Stimulated activated CD8-positive, alpha-beta memory T cell treated with anti-CD3 and anti-CD28 coated beads, Interleukin-12 subunit alpha, Interleukin-12 subunit beta, amount 100 ng/mL, for 1 hour (primary cell): ENCODE measurements around the gene SPDYE1.
"Not testable (repeated sequence)": the region's sequence is repeated elsewhere in the genome, so short reads cannot be mapped to it uniquely, and the experiment has no call there.

Experiments
- DNase-seq: peaks from one replicate; pipeline ENCODE4 v3.0.0-alpha.2; 2020; ENCODE audit warnings: low read depth

The SPDYE1 gene

DNA sequence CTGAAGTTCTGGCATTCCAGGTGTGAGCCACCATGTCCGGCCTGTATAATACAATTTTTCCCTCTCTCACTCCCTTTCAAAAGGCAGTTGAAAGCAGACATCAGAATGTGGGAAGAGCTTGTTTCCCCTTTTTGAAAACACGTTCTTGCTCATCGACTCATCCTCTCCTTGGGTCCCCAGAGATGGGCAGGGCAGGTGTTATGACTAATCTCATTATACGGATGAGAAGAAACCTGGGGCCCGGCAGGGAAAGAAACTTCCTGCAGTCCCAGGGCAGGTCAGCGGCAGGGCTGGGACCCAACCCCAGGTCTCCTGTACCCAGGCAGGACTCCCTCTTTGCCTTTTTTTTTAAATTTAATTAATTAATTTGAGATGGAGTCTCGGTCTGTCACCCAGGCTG lies 4.8 kb upstream of the SPDYE1 start:
- not testable (repeated sequence) for DNase-seq

DNA sequence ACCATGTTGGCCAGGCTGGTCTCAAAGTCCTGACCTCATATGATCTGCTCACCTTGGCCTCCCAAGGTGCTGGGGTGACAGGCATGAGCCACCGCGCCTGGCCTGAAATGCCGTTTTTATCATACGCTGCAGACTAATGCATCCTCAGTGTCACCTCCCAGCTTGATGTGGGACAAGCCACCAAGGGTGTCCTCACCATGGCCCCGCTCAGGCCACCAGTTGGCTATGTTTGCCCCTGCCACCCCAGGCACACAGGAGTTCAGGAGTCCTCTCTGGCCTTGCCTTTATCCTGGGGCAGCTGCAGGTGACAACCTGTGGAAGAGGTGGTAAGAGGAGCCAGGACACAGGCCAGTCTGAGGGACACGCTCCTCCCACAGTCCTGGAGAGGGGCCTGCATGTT lies 3.0 kb upstream of the SPDYE1 start:
- not testable (repeated sequence) for DNase-seq

DNA sequence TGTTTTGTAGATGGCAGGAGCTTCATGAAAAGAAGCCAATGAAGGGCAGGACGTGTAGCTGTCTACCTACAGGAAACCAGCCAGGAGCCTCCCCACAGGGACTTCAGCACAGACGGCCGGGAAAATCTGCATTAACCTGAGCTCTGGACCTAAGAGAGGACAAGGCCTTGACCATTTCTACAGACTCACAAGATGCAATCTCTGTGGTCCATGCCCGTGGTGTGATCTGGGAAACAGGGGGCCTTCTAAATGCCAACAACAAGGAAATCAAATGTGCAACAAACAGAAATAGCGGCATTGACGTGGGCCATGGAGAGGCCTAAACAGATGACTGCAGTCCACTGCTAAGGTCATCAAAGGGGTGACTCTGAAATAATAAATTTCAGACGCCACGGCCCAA lies 14.4 kb downstream of the SPDYE1 start:
- not testable (repeated sequence) for DNase-seq

GRCh38 chr7:44015090-44015489 lies 17.4 kb downstream of the SPDYE1 start:
- DNase-seq = not testable (repeated sequence)

GRCh38 chr7:44018857-44019807 lies 21.4 kb downstream of the SPDYE1 start:
- DNase-seq = peak; percentile 99

- DNase-seq = not testable (repeated sequence)
These were observed 22.1 kb downstream of the SPDYE1 start for GRCh38 chr7:44019825-44020224.

DNA sequence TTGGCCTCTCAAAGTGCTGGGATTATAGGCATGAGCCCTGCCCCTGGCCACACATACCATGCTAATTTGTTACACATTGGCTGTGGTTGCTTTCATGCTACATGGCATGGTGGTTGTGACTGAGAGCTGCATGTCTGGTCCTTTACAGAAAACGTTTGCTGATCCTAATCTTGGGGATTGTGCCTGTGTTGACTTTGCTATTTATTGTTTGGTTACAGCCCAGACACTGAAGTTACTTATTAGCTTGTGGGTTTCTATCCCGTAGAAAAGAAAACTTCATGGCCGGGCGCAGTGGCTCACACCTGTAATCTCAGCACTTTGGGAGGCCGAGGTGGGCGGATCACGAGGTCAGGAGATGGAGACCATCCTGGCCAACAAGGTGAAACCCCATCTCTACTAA lies 24.4 kb downstream of the SPDYE1 start:
- DNase-seq = not testable (repeated sequence)

- DNase-seq = not testable (repeated sequence)
These were observed 25.2 kb downstream of the SPDYE1 start for GRCh38 chr7:44022796-44023467.

- not testable (repeated sequence) for DNase-seq
These were observed 31.7 kb downstream of the SPDYE1 start for GRCh38 chr7:44029433-44029832.

DNA sequence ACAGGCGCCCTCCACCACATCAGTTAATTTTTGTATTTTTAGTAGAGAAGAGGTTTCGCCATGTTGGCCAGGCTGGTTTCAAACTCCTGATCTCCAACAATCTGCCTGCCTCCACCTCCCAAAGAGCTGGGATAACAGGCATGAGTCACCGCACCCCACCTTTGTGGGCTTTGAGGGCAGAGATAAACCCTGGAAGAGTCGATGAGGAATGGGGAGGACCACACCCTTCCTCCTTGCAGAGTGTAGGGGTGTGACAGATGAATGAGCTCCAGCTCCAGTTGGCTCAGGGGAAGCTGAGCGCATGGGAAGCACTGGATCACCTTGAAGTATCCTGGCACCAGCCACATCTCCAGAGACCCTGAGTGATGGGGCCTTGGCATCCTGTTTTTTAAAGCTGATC lies 32.3 kb downstream of the SPDYE1 start:
- DNase-seq = not testable (repeated sequence)

DNA sequence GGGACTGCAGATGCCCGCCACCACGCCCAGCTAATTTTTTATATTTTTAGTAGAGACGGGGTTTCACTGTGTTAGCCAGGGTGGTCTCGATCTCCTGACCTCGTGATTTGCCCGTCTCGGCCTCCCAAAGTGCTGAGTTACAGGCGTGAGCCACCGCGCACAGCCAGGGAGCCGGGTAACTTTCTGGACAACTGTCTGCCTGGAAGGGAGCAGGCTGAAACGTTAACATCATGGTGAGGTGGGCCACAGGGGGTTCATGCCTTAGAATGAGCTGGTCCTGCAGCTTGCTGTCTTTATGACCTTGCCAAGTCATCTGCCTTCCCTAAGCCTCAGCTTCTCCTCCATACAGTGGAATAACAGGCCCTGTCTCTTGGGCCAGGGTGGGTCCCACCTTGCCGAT lies 33.6 kb downstream of the SPDYE1 start:
- not testable (repeated sequence) for DNase-seq

- DNase-seq = not testable (repeated sequence)
These were observed 34.3 kb downstream of the SPDYE1 start for GRCh38 chr7:44032031-44032430.

GRCh38 chr7:44033971-44034844 lies 36.5 kb downstream of the SPDYE1 start:
- not testable (repeated sequence) for DNase-seq

GRCh38 chr7:44036364-44036763 lies 38.7 kb downstream of the SPDYE1 start:
- not testable (repeated sequence) for DNase-seq

- DNase-seq = not testable (repeated sequence)
These were observed 40.3 kb downstream of the SPDYE1 start for GRCh38 chr7:44037951-44038350.

- DNase-seq = not testable (repeated sequence)
These were observed 40.9 kb downstream of the SPDYE1 start for GRCh38 chr7:44038553-44038952.

DNA sequence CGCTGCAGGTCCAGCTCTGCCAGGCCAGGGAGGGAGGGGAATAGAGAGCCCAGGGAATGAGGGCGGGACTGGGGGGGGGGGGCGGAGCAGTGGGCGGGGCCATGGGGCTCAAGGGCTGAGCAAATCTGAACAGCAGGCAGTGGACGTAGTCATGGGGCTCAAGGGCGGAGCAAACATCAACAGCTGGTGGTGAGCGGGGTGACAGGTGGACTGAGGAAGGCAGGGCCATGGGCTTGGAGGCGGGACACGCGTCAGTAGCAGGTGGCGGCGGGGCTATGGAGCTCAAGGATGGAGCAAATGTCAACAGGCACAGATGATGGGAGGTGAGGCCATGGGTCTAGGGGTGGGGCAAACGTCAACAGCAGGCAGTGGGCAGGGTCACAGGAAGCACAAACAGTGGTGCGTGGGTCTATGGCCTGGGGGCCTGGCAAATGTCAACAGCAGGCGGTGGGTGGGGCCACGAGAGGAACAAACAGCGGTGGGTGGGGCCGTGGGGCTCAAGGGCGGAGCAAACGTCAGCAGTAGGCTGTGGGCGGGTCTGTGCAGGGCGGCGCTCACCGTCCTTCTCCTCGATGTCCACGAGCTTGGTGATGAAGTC lies 41.4 kb downstream of the SPDYE1 start:
- DNase-seq = peak; percentile 50

DNA sequence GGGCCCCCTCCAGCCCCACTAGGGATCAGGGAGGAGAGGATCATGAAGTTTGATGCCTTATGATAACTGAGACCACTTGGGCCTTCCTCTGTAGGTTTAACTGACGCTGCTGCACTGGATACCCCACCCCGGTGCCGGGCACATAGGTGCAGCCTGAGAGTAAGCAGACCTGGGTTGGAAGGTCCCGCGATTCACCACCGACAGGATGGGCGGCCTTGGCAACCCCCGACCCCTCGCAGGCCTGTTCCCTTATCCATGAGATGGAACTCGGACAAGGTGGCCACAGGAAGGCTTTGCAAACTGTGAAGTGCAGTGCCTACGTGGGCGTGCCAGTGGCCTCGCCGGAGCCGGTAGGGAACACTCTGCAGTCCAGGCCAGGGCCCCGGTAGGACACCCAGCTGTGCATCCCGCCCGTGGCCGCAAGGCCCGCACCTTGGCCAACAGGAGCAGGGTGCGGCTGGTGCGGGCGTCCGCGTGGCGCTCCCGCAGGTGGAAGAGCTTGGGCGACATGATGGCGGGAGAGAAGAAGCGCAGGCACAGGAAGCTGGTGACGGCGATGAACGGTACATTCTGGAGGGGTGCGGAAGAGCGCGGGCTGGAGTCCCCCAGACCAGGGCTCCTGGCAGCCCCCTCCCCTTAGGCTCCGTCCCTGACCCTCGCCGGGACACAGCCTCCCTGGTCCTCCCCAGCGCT lies 42.2 kb downstream of the SPDYE1 start:
- DNase-seq = not testable (repeated sequence)

GRCh38 chr7:44040493-44040891 lies 42.8 kb downstream of the SPDYE1 start:
- not testable (repeated sequence) for DNase-seq

- no peak for DNase-seq
These were observed 44.5 kb downstream of the SPDYE1 start for GRCh38 chr7:44042221-44042620.

- no peak for DNase-seq
These were observed 46.2 kb downstream of the SPDYE1 start for GRCh38 chr7:44043902-44044301.
